Thyroid gland (tissue), 4 donors: ENCODE results near the gene PLPPR5.

Experiments used
- CTCF ChIP-seq, 6 experiments: fragments of 200-600 bp in 3 of 6; fragments of 450-650 bp in 3 of 6; sonication (generic) in 3 of 6; IDR thresholded peaks; one replicate each; pipeline ENCODE4 v1.5.1; 2016 to 2019; ENCODE audit warnings: antibody characterized with exemption in 6 of 6, mild to moderate bottlenecking in 2 of 6, inconsistent platforms in 1 of 6, moderate library complexity in 1 of 6
- POLR2A ChIP-seq, 2 donors: fragments of 450-650 bp; IDR thresholded peaks; one replicate each; pipeline ENCODE4 v1.6.1; 2017; ENCODE audit warnings: antibody characterized with exemption in 2 of 2, mild to moderate bottlenecking in 2 of 2, moderate library complexity in 1 of 2

- TF ChIP-seq CTCF (IDR thresholded peaks at IDR 0.05): no peak
- no peak for TF ChIP-seq POLR2A (IDR thresholded peaks at IDR 0.05)
Measured at GRCh38 chr1:98969798-98970490, 34.7 kb downstream of the PLPPR5 start.
